ENCODE measurements around the gene MRNIP.

The MRNIP gene

GRCh38 chr5:179858586-179859427 lies at the start of gene MRNIP:
Gene MRNIP (minus strand): TSS chr5:179858817. CDS start chr5:179858796, 21 bp downstream.
- DNase-seq (ENCODE audit: low read depth, low spot score) = peak; percentile 98

GRCh38 chr5:179907556-179908324 lies 49.1 kb upstream of the MRNIP start, which contains the start of gene TBC1D9B:
Gene TBC1D9B (minus strand): TSS chr5:179907897. CDS start chr5:179907821, 76 bp downstream.
- peak; percentile 88 for DNase-seq (ENCODE audit: low read depth, low spot score)

- DNase-seq (ENCODE audit: low read depth, low spot score) = peak; percentile 54
Observed at GRCh38 chr5:179906795-179907555, 48.4 kb upstream of the MRNIP start.

- no peak for DNase-seq (ENCODE audit: low read depth, low spot score)
Observed at GRCh38 chr5:179906294-179906794, 47.7 kb upstream of the MRNIP start.

- no peak for DNase-seq (ENCODE audit: low read depth, low spot score)
Observed at GRCh38 chr5:179905161-179905560, 46.5 kb upstream of the MRNIP start.

- no peak for DNase-seq (ENCODE audit: low read depth, low spot score)
Observed at GRCh38 chr5:179904463-179905160, 46.0 kb upstream of the MRNIP start.

- DNase-seq (ENCODE audit: low read depth, low spot score) = no peak
Observed at GRCh38 chr5:179902763-179903158, 44.1 kb upstream of the MRNIP start.

- DNase-seq (ENCODE audit: low read depth, low spot score) = no peak
Observed at GRCh38 chr5:179901915-179902762, 43.5 kb upstream of the MRNIP start.

- no peak for DNase-seq (ENCODE audit: low read depth, low spot score)
Observed at GRCh38 chr5:179901462-179901861, 42.8 kb upstream of the MRNIP start.

- no peak for DNase-seq (ENCODE audit: low read depth, low spot score)
Observed at GRCh38 chr5:179900711-179901110, 42.1 kb upstream of the MRNIP start.

- DNase-seq (ENCODE audit: low read depth, low spot score) = no peak
Observed at GRCh38 chr5:179900206-179900605, 41.6 kb upstream of the MRNIP start.

- no peak for DNase-seq (ENCODE audit: low read depth, low spot score)
Observed at GRCh38 chr5:179895861-179896260, 37.2 kb upstream of the MRNIP start.

GRCh38 chr5:179893958-179894895 lies 35.6 kb upstream of the MRNIP start:
- no peak for DNase-seq (ENCODE audit: low read depth, low spot score)

- DNase-seq (ENCODE audit: low read depth, low spot score) = no peak
Observed at GRCh38 chr5:179893076-179893957, 34.7 kb upstream of the MRNIP start.

- no peak for DNase-seq (ENCODE audit: low read depth, low spot score)
Observed at GRCh38 chr5:179892255-179892654, 33.6 kb upstream of the MRNIP start.

GRCh38 chr5:179890751-179891682 lies 32.4 kb upstream of the MRNIP start:
- no peak for DNase-seq (ENCODE audit: low read depth, low spot score)

- DNase-seq (ENCODE audit: low read depth, low spot score) = no peak
Observed at GRCh38 chr5:179889885-179890284, 31.3 kb upstream of the MRNIP start.

Measured in astrocyte of the hippocampus (primary cell).